GM23338 (cell line): ENCODE results near the gene WFS1. TPM values are rescaled to one million over a fixed set of nuclear protein-coding genes. Genes with fewer than 3 reads are reported as not detected.

Source experiments
- ATAC-seq: fragments of 200-7000 bp; cut with Tn5 transposase; 3 replicates; pipeline ENCODE4 v1.9.1; 2020
- DNase-seq: peaks from one replicate; pipeline ENCODE4 v3.0.0-alpha.2; 2015; ENCODE audit warnings: low spot score
- H2AFZ ChIP-seq: fragments of 200-600 bp; sonication (generic); 2 replicates; pipeline ENCODE4 v1.8.0; 2016; ENCODE audit warnings: antibody characterized with exemption, mild to moderate bottlenecking, moderate library complexity
- H3F3A ChIP-seq: fragments of 200-600 bp; sonication (generic); replicated peaks from 2 replicates; pipeline ENCODE4 v1.8.0; 2017; ENCODE audit warnings: antibody characterized with exemption, mixed run types, low read depth
- H3K27ac ChIP-seq: fragments of 200-600 bp; sonication (generic); 2 replicates; pipeline ENCODE4 v1.6.1; 2016; ENCODE audit warnings: low read depth
- H3K27me3 ChIP-seq: fragments of 200-600 bp; sonication (generic); 2 replicates; pipeline ENCODE4 v1.8.0; 2016; ENCODE audit warnings: mild to moderate bottlenecking, mixed run types, moderate library complexity; ENCODE audit not compliant: insufficient read depth
- H3K36me3 ChIP-seq: fragments of 200-600 bp; sonication (generic); 2 replicates; pipeline ENCODE4 v1.8.0; 2016; ENCODE audit warnings: mild to moderate bottlenecking; ENCODE audit not compliant: insufficient read depth
- H3K4me1 ChIP-seq: fragments of 200-600 bp; sonication (generic); 2 replicates; pipeline ENCODE4 v1.8.0; 2016; ENCODE audit warnings: mild to moderate bottlenecking, moderate library complexity; ENCODE audit not compliant: insufficient read depth
- H3K4me2 ChIP-seq: fragments of 200-600 bp; sonication (generic); 2 replicates; pipeline ENCODE4 v1.7.1; 2017; ENCODE audit warnings: mixed run types
- H3K4me3 ChIP-seq: fragments of 200-600 bp; sonication (generic); 2 replicates; pipeline ENCODE4 v1.6.1; 2016; ENCODE audit warnings: mixed run types
- H3K79me2 ChIP-seq: fragments of 200-600 bp; sonication (generic); replicated peaks from 2 replicates; pipeline ENCODE4 v1.8.0; 2017; ENCODE audit warnings: mild to moderate bottlenecking; ENCODE audit not compliant: insufficient read depth
- H3K9me2 ChIP-seq: fragments of 200-600 bp; sonication (generic); 2 replicates; pipeline ENCODE4 v1.8.0; 2017; ENCODE audit not compliant: insufficient read depth
- H4K20me1 ChIP-seq: fragments of 200-600 bp; sonication (generic); replicated peaks from 2 replicates; pipeline ENCODE4 v1.8.0; 2017; ENCODE audit warnings: mild to moderate bottlenecking; ENCODE audit not compliant: insufficient read depth
- H3K27ac Mint-ChIP-seq: 2 replicates; pipeline ENCODE4 v1.8.0; 2020; ENCODE audit warnings: inconsistent platforms, mild to moderate bottlenecking, moderate library complexity, mixed read lengths
- H3K27me3 Mint-ChIP-seq: 3 replicates; pipeline ENCODE4 v1.8.0; 2022; ENCODE audit warnings: low read depth, mild to moderate bottlenecking, moderate library complexity, mixed read lengths, inconsistent platforms; ENCODE audit not compliant: insufficient read depth, poor library complexity
- H3K36me3 Mint-ChIP-seq: 3 replicates; pipeline ENCODE4 v1.8.0; 2021; ENCODE audit warnings: low read depth, mild to moderate bottlenecking, inconsistent platforms, moderate library complexity, mixed read lengths
- H3K4me1 Mint-ChIP-seq: 3 replicates; pipeline ENCODE4 v1.8.0; 2020; ENCODE audit warnings: mild to moderate bottlenecking, inconsistent platforms, mixed read lengths
- H3K4me3 Mint-ChIP-seq: 3 replicates; pipeline ENCODE4 v1.8.0; 2021; ENCODE audit warnings: moderate library complexity, mild to moderate bottlenecking, inconsistent platforms, mixed read lengths
- H3K9me3 Mint-ChIP-seq: 3 replicates; pipeline ENCODE4 v1.8.0; 2020; ENCODE audit warnings: moderate library complexity, mild to moderate bottlenecking, inconsistent platforms, mixed read lengths
- CREB1 ChIP-seq: fragments of 250-450 bp; sonication (Bioruptor Pico); IDR thresholded peaks from 2 replicates; pipeline ENCODE4 v1.5.0; 2020; ENCODE audit warnings: low read depth, mild to moderate bottlenecking, moderate library complexity
- EZH2 ChIP-seq: fragments of 200-600 bp; sonication (generic); IDR thresholded peaks from one replicate; pipeline ENCODE4 v1.8.0; 2017; ENCODE audit warnings: antibody characterized with exemption, mild to moderate bottlenecking, low read depth; ENCODE audit not compliant: unreplicated experiment
- EZH2phosphoT487 ChIP-seq: fragments of 200-600 bp; sonication (generic); IDR thresholded peaks from one replicate; pipeline ENCODE4 v1.8.1; 2018; ENCODE audit warnings: antibody characterized with exemption; ENCODE audit not compliant: unreplicated experiment
- JUNB ChIP-seq: IDR thresholded peaks from one replicate; pipeline ENCODE4 v1.6.1; 2016; ENCODE audit warnings: antibody characterized with exemption; ENCODE audit not compliant: unreplicated experiment
- NANOG ChIP-seq: IDR thresholded peaks from 2 replicates; pipeline ENCODE4 v1.6.1; 2016; ENCODE audit warnings: antibody characterized with exemption, borderline replicate concordance
- POLR2AphosphoS5 ChIP-seq: IDR thresholded peaks from 2 replicates; pipeline ENCODE4 v1.6.1; 2016; ENCODE audit warnings: antibody characterized with exemption, low read depth
- STAT1 ChIP-seq: IDR thresholded peaks from one replicate; pipeline ENCODE4 v1.6.1; 2016; ENCODE audit warnings: antibody characterized with exemption; ENCODE audit not compliant: unreplicated experiment
- ZNF114 ChIP-seq: fragments of 250-450 bp; sonication (Bioruptor Pico); IDR thresholded peaks from 2 replicates; pipeline ENCODE4 v1.5.0; 2020; ENCODE audit warnings: mild to moderate bottlenecking, moderate library complexity
- polyA plus RNA-seq: library from polyadenylated mRNA; unstranded; fragments of >200 nt; fragmentation: Nextera tagmentation; extraction: Ambion mirVana; gene quantifications from 2 replicates; pipeline ENCODE4 v1.2.1, GENCODE V29; 2016
- total RNA-seq: library from RNA; depleted of rRNA; stranded (reverse); fragments of >200 nt; shearing (Covaris generic); gene quantifications from 2 replicates; pipeline ENCODE4 v1.2.3, GENCODE V29; 2014
- TF ChIP-seq, protein P1 (sequence below), 2 experiments: fragments of 200-600 bp in 1 of 2; sonication (generic) in 1 of 2; conservative IDR thresholded peaks; 2 replicates each; pipeline versions ENCODE4 v1.5.1 to v1.6.1; 2016 to 2017; ENCODE audit warnings: antibody characterized with exemption in 2 of 2, low read depth in 2 of 2, mild to moderate bottlenecking in 2 of 2, moderate library complexity in 1 of 2
- TF ChIP-seq, protein P2 (sequence below): IDR thresholded peaks from one replicate; pipeline ENCODE4 v1.6.1; 2018; ENCODE audit warnings: antibody characterized with exemption; ENCODE audit not compliant: unreplicated experiment

Gene WFS1
- total and polyA plus RNA-seq, 2 experiments from 2014 or later: 24.7 to 45.4 TPM

DNA sequence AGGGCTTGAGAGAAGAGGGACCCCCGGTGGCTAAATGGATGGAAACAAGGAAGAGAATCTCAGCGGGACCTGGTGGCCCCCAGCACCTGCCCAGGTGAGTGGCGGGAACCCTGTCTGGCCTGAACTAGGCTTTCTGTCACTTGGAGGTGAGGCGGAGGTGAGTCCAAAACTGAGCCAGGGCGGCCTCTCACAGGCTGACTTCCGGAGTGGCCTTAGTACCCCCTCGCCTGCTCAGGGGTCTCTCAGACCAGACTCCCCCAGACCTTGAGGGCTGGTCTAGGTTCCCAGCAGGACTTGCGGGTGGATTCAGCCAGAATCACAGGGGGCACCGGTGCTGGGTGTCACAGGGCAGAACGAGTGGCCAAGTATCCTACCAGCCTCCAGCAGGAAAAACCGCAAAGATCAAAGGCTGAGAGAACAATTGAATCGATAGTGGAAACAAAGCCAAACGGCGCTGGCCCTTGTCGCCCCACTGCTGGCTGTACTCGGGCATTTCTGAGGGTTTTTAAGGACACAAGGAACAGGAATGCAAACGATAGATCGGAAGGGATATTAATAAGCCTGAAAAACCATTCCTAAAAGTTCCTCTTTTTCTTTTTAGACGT lies 67.8 kb downstream of the WFS1 start:
- Histone ChIP-seq H3K36me3 (no peaks in the 10 kb centered on the region), H3K9me2 (no peaks in the 10 kb centered on the region), H3K27me3 (no peaks in the 10 kb centered on the region), H3K4me1 (peaks cover 12% of the 10 kb centered on the region; the same call in 1 of the 2 replicates), H3K4me2 (no peak overlapping the region), H3K79me2 (no peaks in the 10 kb centered on the region), H3F3A (no peaks in the 10 kb centered on the region), H2AFZ (no peak overlapping the region), H4K20me1 (no peaks in the 10 kb centered on the region), H3K27ac (no peak overlapping the region), H3K4me3 (no peak overlapping the region)
- H3K4me1 Mint-ChIP-seq: peaks cover 29% of the 10 kb centered on the region
- H3K9me3 Mint-ChIP-seq: peaks cover 15% of the 10 kb centered on the region; the same call in 2 of the 3 replicates
- TF ChIP-seq CREB1: no peak
- TF ChIP-seq, protein P1, sequence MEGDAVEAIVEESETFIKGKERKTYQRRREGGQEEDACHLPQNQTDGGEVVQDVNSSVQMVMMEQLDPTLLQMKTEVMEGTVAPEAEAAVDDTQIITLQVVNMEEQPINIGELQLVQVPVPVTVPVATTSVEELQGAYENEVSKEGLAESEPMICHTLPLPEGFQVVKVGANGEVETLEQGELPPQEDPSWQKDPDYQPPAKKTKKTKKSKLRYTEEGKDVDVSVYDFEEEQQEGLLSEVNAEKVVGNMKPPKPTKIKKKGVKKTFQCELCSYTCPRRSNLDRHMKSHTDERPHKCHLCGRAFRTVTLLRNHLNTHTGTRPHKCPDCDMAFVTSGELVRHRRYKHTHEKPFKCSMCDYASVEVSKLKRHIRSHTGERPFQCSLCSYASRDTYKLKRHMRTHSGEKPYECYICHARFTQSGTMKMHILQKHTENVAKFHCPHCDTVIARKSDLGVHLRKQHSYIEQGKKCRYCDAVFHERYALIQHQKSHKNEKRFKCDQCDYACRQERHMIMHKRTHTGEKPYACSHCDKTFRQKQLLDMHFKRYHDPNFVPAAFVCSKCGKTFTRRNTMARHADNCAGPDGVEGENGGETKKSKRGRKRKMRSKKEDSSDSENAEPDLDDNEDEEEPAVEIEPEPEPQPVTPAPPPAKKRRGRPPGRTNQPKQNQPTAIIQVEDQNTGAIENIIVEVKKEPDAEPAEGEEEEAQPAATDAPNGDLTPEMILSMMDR (conservative IDR thresholded peaks at IDR 0.05; ENCODE audit: low read depth in 2 of 2): peak; percentile 17 to 34; a peak in 3 of 4 replicates
- DNase-seq (no peak), ATAC-seq (peak; percentile 27)
- no peak overlapping the region for H3K4me3 Mint-ChIP-seq
- peaks cover 12% of the 10 kb centered on the region for H3K27me3 Mint-ChIP-seq
- H3K36me3 Mint-ChIP-seq: peaks cover 3% of the 10 kb centered on the region; the same call in 2 of the 3 replicates
- no peak overlapping the region for H3K27ac Mint-ChIP-seq

DNA sequence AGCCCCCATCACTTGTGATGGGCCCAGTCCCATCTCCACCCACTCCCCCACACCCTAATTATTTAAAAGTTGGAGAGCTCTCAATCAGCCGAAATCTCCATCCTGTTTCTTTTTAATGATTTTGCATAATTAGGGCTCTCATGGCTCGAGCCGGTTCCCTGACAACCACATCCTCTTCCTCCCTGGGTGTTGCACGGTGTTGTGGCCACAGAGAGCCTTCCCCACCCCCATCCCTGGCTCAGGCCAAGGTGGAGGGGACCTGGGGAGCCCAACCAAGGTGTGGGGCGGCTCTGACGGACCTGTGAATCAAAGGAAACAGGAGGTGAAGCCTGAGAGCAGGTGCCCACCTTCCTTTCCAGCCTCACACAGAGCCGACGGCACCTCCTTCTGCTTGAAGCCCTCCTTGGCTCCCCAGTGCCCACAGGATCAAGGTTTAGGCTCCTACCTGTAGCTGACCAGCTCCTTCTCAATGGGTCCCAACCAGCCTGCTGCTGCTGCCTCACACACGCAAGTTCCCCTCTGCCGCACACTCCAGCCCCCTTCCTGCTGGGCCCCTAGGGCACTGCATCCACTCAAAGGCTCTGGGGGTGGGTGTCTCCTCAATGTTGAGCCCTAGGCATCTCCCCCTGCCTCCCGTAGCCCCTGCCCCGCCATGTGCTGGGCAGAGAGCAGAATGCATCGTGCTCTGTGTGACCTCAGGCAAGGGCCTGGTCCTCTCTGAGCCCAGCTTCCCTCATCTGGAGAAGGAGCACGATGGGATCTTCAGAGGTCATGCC lies 68.7 kb downstream of the WFS1 start:
- H3K4me3 ChIP-seq: no peak overlapping the region
- H3K27me3 Mint-ChIP-seq: peaks cover 12% of the 10 kb centered on the region
- no peaks in the 10 kb centered on the region for H3K36me3 ChIP-seq
- H3K4me3 Mint-ChIP-seq: no peak overlapping the region
- no peak for ATAC-seq
- no peak overlapping the region for H3K27ac Mint-ChIP-seq
- H3K27me3 ChIP-seq: no peaks in the 10 kb centered on the region
- no peak overlapping the region for H3K27ac ChIP-seq
- no peak for DNase-seq
- H4K20me1 ChIP-seq: no peaks in the 10 kb centered on the region
- peaks cover 29% of the 10 kb centered on the region for H3K4me1 Mint-ChIP-seq
- H3K9me2 ChIP-seq: no peaks in the 10 kb centered on the region
- no peaks in the 10 kb centered on the region for H3F3A ChIP-seq
- no peak overlapping the region for H2AFZ ChIP-seq
- H3K79me2 ChIP-seq: no peaks in the 10 kb centered on the region
- peaks cover 2% of the 10 kb centered on the region; the same call in 2 of the 3 replicates for H3K36me3 Mint-ChIP-seq
- H3K9me3 Mint-ChIP-seq: peaks cover 15% of the 10 kb centered on the region; the same call in 2 of the 3 replicates
- H3K4me2 ChIP-seq: no peak overlapping the region
- peaks cover 12% of the 10 kb centered on the region; the same call in 1 of the 2 replicates for H3K4me1 ChIP-seq
- TF ChIP-seq EZH2: no peak
- TF ChIP-seq POLR2AphosphoS5: no peak
- TF ChIP-seq, protein P1 (conservative IDR thresholded peaks at IDR 0.05; ENCODE audit: low read depth in 2 of 2): no peak
- no peak for TF ChIP-seq STAT1
- TF ChIP-seq, protein P2, sequence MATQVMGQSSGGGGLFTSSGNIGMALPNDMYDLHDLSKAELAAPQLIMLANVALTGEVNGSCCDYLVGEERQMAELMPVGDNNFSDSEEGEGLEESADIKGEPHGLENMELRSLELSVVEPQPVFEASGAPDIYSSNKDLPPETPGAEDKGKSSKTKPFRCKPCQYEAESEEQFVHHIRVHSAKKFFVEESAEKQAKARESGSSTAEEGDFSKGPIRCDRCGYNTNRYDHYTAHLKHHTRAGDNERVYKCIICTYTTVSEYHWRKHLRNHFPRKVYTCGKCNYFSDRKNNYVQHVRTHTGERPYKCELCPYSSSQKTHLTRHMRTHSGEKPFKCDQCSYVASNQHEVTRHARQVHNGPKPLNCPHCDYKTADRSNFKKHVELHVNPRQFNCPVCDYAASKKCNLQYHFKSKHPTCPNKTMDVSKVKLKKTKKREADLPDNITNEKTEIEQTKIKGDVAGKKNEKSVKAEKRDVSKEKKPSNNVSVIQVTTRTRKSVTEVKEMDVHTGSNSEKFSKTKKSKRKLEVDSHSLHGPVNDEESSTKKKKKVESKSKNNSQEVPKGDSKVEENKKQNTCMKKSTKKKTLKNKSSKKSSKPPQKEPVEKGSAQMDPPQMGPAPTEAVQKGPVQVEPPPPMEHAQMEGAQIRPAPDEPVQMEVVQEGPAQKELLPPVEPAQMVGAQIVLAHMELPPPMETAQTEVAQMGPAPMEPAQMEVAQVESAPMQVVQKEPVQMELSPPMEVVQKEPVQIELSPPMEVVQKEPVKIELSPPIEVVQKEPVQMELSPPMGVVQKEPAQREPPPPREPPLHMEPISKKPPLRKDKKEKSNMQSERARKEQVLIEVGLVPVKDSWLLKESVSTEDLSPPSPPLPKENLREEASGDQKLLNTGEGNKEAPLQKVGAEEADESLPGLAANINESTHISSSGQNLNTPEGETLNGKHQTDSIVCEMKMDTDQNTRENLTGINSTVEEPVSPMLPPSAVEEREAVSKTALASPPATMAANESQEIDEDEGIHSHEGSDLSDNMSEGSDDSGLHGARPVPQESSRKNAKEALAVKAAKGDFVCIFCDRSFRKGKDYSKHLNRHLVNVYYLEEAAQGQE: no peak
- TF ChIP-seq ZNF114: no peak
- TF ChIP-seq NANOG: no peak
- no peak for TF ChIP-seq EZH2phosphoT487
- TF ChIP-seq JUNB: no peak
